Ishikawa (cell line): ENCODE results near the gene LUZP2.

Experiments
- CEBPB ChIP-seq: IDR thresholded peaks from 2 replicates; pipeline ENCODE4 v1.6.1; 2012
- CREB1 ChIP-seq: IDR thresholded peaks from 2 replicates; pipeline ENCODE4 v1.6.1; 2012; ENCODE audit warnings: low read depth
- EGR1 ChIP-seq: IDR thresholded peaks from 2 replicates; pipeline ENCODE4 v1.6.1; 2012
- EP300 ChIP-seq: IDR thresholded peaks from 2 replicates; pipeline ENCODE4 v1.6.1; 2012; ENCODE audit warnings: borderline replicate concordance
- FOXM1 ChIP-seq: IDR thresholded peaks from 2 replicates; pipeline ENCODE4 v1.6.1; 2012; ENCODE audit warnings: low read depth, borderline replicate concordance
- MAX ChIP-seq: IDR thresholded peaks from 2 replicates; pipeline ENCODE4 v1.6.1; 2012
- NFIC ChIP-seq: IDR thresholded peaks from 2 replicates; pipeline ENCODE4 v1.6.1; 2012
- RAD21 ChIP-seq: IDR thresholded peaks from 2 replicates; pipeline ENCODE4 v1.6.1; 2012; ENCODE audit warnings: low read depth
- REST ChIP-seq: IDR thresholded peaks from 2 replicates; pipeline ENCODE4 v1.6.1; 2012; ENCODE audit warnings: low read depth, mild to moderate bottlenecking
- TAF1 ChIP-seq: IDR thresholded peaks from 2 replicates; pipeline ENCODE4 v1.6.1; 2012; ENCODE audit warnings: low read depth, mild to moderate bottlenecking
- TCF12 ChIP-seq: IDR thresholded peaks from 2 replicates; pipeline ENCODE4 v1.6.1; 2012; ENCODE audit warnings: low read depth
- TEAD4 ChIP-seq: IDR thresholded peaks from 2 replicates; pipeline ENCODE4 v1.6.1; 2012
- YY1 ChIP-seq: IDR thresholded peaks from 2 replicates; pipeline ENCODE4 v1.6.1; 2012; ENCODE audit warnings: low read depth
- ZBTB7A ChIP-seq: IDR thresholded peaks from 2 replicates; pipeline ENCODE4 v1.6.1; 2012; ENCODE audit warnings: low read depth
- TF ChIP-seq, protein P1 (sequence below): IDR thresholded peaks from 2 replicates; pipeline ENCODE4 v1.6.1; 2012

LUZP2 gene

DNA sequence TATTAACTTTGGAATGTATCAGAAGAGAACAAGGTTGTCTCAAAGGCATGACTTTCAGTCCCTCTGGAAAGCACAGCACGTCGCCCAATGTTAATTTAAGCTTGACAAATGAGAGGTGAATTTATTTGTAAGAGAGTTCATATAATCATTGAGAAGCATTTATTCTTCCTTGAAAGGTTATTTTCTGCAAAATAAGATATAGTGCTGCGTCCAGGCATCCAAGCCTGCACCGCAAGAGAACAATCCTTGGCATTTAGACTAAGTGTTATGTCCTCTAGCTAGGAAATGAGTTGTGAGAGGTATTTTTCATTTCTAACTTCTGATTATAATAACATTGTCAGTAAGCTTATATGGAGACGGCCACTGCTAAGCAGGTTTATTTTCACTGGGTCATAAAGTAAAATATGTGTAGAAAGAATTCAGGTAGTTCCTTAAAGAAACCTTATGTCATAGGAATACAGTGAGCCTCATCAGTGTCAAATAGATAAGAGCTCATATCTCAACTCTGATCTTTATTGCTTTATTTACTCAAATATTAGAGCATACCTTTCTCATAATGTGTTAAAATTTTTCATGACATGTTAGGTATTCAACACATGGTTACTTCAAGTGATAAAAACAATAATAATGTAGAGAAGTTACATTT is 182.0 kb downstream of the LUZP2 start:
- TF ChIP-seq CREB1 (no peak), TEAD4 (no peak)

GRCh38 chr11:24679821-24680351 is 183.0 kb downstream of the LUZP2 start:
- no peak for TF ChIP-seq RAD21
- no peak for TF ChIP-seq NFIC
- no peak for TF ChIP-seq TCF12
- no peak for TF ChIP-seq ZBTB7A
- TF ChIP-seq, protein P1, sequence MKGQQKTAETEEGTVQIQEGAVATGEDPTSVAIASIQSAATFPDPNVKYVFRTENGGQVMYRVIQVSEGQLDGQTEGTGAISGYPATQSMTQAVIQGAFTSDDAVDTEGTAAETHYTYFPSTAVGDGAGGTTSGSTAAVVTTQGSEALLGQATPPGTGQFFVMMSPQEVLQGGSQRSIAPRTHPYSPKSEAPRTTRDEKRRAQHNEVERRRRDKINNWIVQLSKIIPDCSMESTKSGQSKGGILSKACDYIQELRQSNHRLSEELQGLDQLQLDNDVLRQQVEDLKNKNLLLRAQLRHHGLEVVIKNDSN = no peak
- TF ChIP-seq EP300 = no peak
- no peak for TF ChIP-seq FOXM1
- no peak for TF ChIP-seq YY1

DNA sequence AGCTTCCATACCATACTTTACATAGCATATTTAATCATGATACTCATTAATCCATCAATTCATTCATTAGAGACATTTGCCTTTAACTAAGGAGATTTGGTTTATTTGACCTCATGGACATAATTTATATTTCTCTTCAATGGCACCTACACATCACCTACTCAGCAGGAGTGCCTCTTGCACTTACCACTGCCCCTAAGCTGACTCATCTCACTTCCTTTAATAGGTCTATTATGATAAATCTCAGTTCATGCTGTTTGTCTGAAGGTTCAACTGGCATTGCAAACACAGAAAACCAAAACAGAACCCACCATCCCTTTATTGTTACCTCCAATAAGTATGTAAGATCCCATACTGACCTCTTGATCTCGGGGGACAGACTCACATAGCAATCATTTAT is 186.7 kb downstream of the LUZP2 start:
- TF ChIP-seq RAD21 (no peak), EGR1 (no peak), MAX (no peak), YY1 (no peak), ZBTB7A (no peak), FOXM1 (no peak), CEBPB (no peak), CREB1 (no peak), EP300 (no peak), REST (no peak), TCF12 (no peak), TAF1 (no peak), TEAD4 (no peak), NFIC (no peak)
- TF ChIP-seq, protein P1 = no peak

- no peak for TF ChIP-seq REST
- TF ChIP-seq EGR1 = no peak
- TF ChIP-seq TCF12 = no peak
- no peak for TF ChIP-seq FOXM1
- no peak for TF ChIP-seq CEBPB
- TF ChIP-seq EP300 = no peak
- TF ChIP-seq, protein P1 = no peak
- no peak for TF ChIP-seq MAX
- TF ChIP-seq TEAD4 = no peak
- TF ChIP-seq ZBTB7A = no peak
- no peak for TF ChIP-seq NFIC
- no peak for TF ChIP-seq CREB1
- no peak for TF ChIP-seq TAF1
- no peak for TF ChIP-seq YY1
- no peak for TF ChIP-seq RAD21
Measured at GRCh38 chr11:24685821-24686220, 189.0 kb downstream of the LUZP2 start.

GRCh38 chr11:24687531-24688147 is 190.8 kb downstream of the LUZP2 start:
- TF ChIP-seq, protein P1 = no peak
- TF ChIP-seq MAX (no peak), TEAD4 (no peak), YY1 (no peak), EP300 (no peak), NFIC (no peak), FOXM1 (no peak), RAD21 (no peak), TAF1 (no peak), TCF12 (no peak), EGR1 (no peak), ZBTB7A (no peak), CEBPB (no peak), REST (no peak)
